KBM-7 (cell line): ENCODE data around the gene TIMM13.
A peak's percentile ranks its signal among the peaks of the same experiment; 100 is the strongest.
"Not testable (repeated sequence)": the region's sequence is repeated elsewhere in the genome, so short reads cannot be mapped to it uniquely, and the experiment has no call there.

Source experiments
- DNase-seq: peaks from one replicate; pipeline ENCODE4 v3.0.0-alpha.2; 2015
- in situ Hi-C: fragments of 300-500 bp; cut with MboI; formaldehyde crosslinking; loops from 2 replicates; pipeline ENCODE4 v1.14.3; 2020; ENCODE audit warnings: low sequenced_read_pairs, low pct_unique_long_range_greater_than_20kb, mixed read lengths

TIMM13 gene

GRCh38 chr19:2394054-2394441, 33.3 kb downstream of the TIMM13 start:
- DNase-seq: no peak
- in situ Hi-C loops: no loop called here

- in situ Hi-C loops, DNase-seq: not testable (repeated sequence)
Observed at GRCh38 chr19:2392899-2393298, 34.5 kb downstream of the TIMM13 start.

GRCh38 chr19:2392366-2392765, 35.0 kb downstream of the TIMM13 start:
- DNase-seq: no peak
- in situ Hi-C loops: no loop called here

DNA sequence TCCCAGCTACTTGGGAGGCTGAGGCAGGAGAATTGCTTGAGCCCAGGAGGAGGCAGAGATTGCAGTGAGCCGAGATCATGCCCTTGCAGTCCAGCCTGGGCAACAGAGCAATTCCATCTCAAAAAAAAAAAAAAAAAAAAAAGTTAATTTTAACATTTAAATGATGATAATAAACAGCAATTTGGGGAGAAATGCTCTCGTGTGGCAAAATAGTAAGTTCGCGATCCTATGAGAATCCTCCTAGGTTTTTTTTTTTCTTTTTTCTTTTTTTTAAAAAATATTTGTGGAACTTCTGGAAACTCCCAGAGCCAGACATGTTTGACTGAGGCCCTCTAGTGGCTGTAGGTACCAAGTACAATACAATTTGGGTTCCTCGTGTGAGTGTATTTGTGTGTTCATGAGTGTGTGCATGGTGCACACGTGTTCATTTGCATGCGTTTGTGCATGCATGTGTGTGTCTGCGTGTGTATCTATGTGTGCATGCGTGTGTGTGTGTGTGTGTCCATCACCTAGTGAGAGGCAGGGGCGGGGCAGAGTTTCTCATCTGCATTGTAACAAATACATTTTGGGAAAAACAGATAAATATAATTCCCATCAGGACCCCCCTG, 36.2 kb downstream of the TIMM13 start:
- DNase-seq: peak; percentile 82
- in situ Hi-C loops: no loop called here

- in situ Hi-C loops: no loop called here
Observed at GRCh38 chr19:2389594-2389993, 37.8 kb downstream of the TIMM13 start.

GRCh38 chr19:2387367-2388288, 39.8 kb downstream of the TIMM13 start:
- in situ Hi-C loops: no loop called here
- DNase-seq: no peak

More at GRCh38 chr19:2389594-2389993, 37.8 kb downstream of the TIMM13 start:
- no peak for DNase-seq

DNA sequence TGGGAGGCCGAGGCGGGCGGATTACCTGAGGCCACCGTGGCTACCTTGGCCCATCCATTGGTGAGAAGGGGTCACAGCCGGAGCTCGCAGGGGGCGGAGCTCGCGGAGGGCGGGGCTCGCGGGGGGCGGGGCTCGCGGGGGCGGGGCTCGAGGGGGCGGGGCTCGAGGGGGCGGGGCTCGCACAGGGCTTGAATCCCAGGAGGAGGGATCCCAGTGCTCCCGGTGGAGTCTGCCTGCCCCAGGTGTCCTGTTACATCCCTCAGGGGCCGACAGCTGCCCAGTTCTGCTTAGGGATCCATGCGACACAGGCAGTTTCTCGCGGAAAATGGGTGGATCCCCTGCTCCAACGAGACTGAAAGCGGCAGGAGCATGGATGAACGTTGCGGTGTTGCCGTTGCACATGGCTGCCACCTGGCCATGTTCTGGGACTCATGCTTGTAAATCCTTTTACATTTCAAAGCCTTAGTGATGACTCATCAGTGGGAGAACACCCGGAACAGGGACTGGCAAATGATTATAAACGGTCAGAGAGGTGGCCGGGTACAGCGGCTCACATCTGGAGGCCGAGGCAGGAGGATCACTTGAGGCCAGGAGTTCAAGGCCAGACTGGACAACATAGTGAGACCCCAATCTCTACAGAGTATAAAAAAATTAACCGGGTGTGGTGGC, 42.2 kb downstream of the TIMM13 start:
- DNase-seq: peak; percentile 54

GRCh38 chr19:2382530-2383222, 44.7 kb downstream of the TIMM13 start:
- no peak for DNase-seq
- in situ Hi-C loops: no loop called here

More for the DNA sequence above, 42.2 kb downstream of the TIMM13 start:
- in situ Hi-C loops: no loop called here

GRCh38 chr19:2381148-2381820, 46.1 kb downstream of the TIMM13 start:
- no peak for DNase-seq
- in situ Hi-C loops: no loop called here

DNA sequence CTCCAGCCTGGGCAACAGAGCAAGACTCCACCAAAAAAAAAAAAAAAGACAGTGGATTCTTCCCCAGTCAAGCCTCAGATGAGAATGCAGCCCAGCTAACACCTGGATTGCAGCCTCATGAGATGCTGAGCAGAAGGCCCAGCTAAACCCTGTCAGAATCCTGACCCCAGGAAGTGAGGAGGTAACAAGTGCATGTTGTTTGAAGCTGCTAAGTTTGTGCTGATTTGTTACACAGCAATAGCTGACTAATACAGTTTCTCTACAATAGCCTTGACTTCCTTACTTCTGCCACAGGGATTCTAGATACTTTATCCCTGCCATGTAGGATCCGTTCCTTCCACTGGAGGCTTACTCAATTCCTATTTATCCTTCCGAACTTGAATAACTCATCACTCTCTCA, 46.8 kb downstream of the TIMM13 start:
- in situ Hi-C loops: no loop called here
- DNase-seq: no peak

DNA sequence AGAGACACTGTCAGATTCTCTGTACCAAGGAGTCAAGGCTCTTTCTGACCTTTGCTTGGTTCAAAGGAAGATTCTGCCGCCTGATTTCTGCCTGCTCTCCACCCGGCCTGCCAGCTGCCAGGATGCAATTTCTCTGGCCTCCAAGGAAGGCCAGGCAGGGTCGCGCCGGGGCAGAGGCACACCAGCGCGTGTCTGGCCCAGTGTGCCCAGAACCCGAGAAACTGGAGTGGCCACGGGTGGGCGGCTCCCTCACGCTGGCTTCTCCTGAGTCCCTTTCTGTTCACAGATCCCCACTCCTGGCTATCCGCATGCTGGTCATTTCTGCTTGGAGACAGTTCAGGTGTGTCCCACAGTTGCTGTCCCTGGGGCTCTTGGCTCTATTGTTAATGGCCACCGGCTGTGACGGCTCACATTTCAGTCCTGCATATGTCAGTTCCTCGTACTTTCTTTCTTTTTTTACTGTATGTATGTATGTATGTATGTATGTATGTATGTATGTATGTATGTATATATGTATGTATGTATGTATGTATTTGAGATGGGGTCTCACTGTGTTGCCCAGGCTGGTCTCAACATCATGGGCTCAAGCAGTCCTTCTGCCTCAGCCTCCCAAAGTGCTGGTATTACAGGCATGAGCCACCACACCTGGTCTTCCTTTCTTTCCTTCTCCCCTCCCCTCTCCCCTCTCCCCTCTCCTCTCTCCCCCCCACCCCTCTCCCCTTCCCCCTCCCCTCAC, 50.4 kb downstream of the TIMM13 start:
- DNase-seq: no peak
- in situ Hi-C loops: no loop called here
